Esophagus muscularis mucosa (tissue), 4 donors: ENCODE measurements around the gene SERPINF2. TPM values are rescaled to one million over a fixed set of nuclear protein-coding genes. Genes with fewer than 3 reads are reported as not detected.
A peak's percentile ranks its signal among the peaks of the same experiment; 100 is the strongest.

ENCODE experiments used
- DNase-seq: peaks from one replicate; pipeline ENCODE4 v3.0.0-alpha.2; 2017; ENCODE audit errors: extremely low spot score
- H3K27ac ChIP-seq, 4 donors: fragments of 200-600 bp; sonication (generic); replicated peaks in 1 of 4; 1 replicate in 3 of 4; 2 replicates in 1 of 4; pipeline ENCODE4 v1.5.1; 2016 to 2019; ENCODE audit warnings: mild to moderate bottlenecking in 1 of 4
- H3K27me3 ChIP-seq, 4 donors: fragments of 200-600 bp; sonication (generic); one replicate each; pipeline versions ENCODE4 v1.5.1 to v1.6.0; 2016 to 2019
- H3K36me3 ChIP-seq, 4 donors: fragments of 200-600 bp; sonication (generic); one replicate each; pipeline ENCODE4 v1.5.1; 2016 to 2019
- H3K4me1 ChIP-seq, 4 donors: fragments of 200-600 bp; sonication (generic); one replicate each; pipeline ENCODE4 v1.5.1; 2016 to 2019
- H3K4me3 ChIP-seq, 4 donors: fragments of 200-600 bp; sonication (generic); 1 replicate in 2 of 4; 2 replicates in 2 of 4; pipeline ENCODE4 v1.5.1; 2016 to 2019; ENCODE audit warnings: mild to moderate bottlenecking in 4 of 4, moderate library complexity in 1 of 4
- H3K9me3 ChIP-seq, 4 donors: fragments of 200-600 bp; sonication (generic); 1 replicate in 3 of 4; 2 replicates in 1 of 4; pipeline ENCODE4 v1.5.1; 2016 to 2019
- EP300 ChIP-seq: sonication (generic); formaldehyde crosslinking; IDR thresholded peaks from one replicate; pipeline ENCODE4 v1.6.1; 2017; ENCODE audit warnings: antibody characterized with exemption
- POLR2A ChIP-seq: fragments of 450-650 bp; IDR thresholded peaks from one replicate; pipeline ENCODE4 v1.6.1; 2017; ENCODE audit warnings: antibody characterized with exemption, moderate library complexity, mild to moderate bottlenecking, low read depth
- POLR2AphosphoS5 ChIP-seq, 2 donors: sonication (generic); formaldehyde crosslinking; IDR thresholded peaks; one replicate each; pipeline ENCODE4 v1.6.1; 2017; ENCODE audit warnings: antibody characterized with exemption in 2 of 2
- WGBS: methylation state at CpG from one replicate; pipeline ENCODE4 v1.1.5; 2018; 5-methylcytosine and 5-hydroxymethylcytosine counted together
- intact Hi-C: fragments of 100-400 bp; cut with DNase I; formaldehyde crosslinking; loops from one replicate; pipeline ENCODE4 v1.15.1; 2023
- total RNA-seq, 4 donors: library from RNA; depleted of rRNA; stranded (reverse); fragments of >200 nt; gene quantifications; one replicate each; pipeline versions ENCODE4 v1.1.0 to v1.2.1, GENCODE V29; 2016
- TF ChIP-seq, protein P1 (sequence below), 3 experiments: fragments of 200-600 bp in 2 of 3; fragments of 450-650 bp in 1 of 3; sonication (generic) in 2 of 3; IDR thresholded peaks; one replicate each; pipeline ENCODE4 v1.5.1; 2017 to 2019; ENCODE audit warnings: antibody characterized with exemption in 3 of 3, mild to moderate bottlenecking in 2 of 3, moderate library complexity in 1 of 3

Gene SERPINF2
- total RNA-seq, 4 donors from 2014 or later: 2.4 to 7.5 (median 3.4) TPM

DNA sequence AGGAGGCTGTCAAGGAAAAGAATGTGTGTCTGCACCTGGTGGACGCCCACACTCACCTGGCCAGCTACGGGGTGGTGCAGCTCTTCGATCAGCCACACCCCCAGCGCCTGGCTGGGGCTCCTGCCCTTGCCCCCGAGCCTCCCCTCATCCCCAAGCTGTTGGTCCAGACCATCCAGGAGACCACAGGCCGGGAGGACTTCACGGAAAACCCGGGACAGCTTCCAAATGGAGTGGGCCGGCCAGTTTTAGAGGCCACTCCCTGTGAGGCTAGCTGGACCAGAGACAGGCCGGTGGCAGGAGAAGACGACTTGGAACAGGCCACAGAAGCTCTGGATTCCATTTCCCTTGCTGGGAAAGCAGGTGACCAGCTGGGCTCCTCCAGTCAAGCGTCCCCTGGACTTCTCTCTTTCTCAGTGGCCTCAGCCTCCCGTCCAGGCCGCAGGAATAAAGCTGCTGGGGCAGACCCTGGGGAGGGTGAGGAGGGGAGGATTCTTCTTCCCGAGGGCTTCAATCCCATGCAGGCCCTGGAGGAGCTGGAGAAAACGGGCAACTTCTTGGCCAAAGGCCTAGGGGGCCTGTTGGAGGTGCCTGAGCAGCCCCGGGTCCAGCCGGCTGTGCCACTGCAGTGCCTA is 15.9 kb upstream of the SERPINF2 start:
- H3K27ac ChIP-seq: no peak overlapping the region
- DNase-seq: no peak
- TF ChIP-seq, protein P1, sequence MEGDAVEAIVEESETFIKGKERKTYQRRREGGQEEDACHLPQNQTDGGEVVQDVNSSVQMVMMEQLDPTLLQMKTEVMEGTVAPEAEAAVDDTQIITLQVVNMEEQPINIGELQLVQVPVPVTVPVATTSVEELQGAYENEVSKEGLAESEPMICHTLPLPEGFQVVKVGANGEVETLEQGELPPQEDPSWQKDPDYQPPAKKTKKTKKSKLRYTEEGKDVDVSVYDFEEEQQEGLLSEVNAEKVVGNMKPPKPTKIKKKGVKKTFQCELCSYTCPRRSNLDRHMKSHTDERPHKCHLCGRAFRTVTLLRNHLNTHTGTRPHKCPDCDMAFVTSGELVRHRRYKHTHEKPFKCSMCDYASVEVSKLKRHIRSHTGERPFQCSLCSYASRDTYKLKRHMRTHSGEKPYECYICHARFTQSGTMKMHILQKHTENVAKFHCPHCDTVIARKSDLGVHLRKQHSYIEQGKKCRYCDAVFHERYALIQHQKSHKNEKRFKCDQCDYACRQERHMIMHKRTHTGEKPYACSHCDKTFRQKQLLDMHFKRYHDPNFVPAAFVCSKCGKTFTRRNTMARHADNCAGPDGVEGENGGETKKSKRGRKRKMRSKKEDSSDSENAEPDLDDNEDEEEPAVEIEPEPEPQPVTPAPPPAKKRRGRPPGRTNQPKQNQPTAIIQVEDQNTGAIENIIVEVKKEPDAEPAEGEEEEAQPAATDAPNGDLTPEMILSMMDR (IDR thresholded peaks at IDR 0.05): no peak
- TF ChIP-seq EP300 (no peak), POLR2AphosphoS5 (IDR thresholded peaks at IDR 0.05) (no peak), POLR2A (no peak)
- H3K4me1 ChIP-seq: peaks cover 39 to 83% (median 77%) of the 10 kb centered on the region in 4 donors
- H3K9me3 ChIP-seq: no peaks in the 10 kb centered on the region
- H3K36me3 ChIP-seq: peaks cover 9 to 51% (median 45%) of the 10 kb centered on the region in 4 donors
- no peak overlapping the region for H3K4me3 ChIP-seq
- 71% methylated on average over 12 of the region's 18 CpGs for WGBS
- intact Hi-C loops: no loop called here
- no peaks in the 10 kb centered on the region for H3K27me3 ChIP-seq

DNA sequence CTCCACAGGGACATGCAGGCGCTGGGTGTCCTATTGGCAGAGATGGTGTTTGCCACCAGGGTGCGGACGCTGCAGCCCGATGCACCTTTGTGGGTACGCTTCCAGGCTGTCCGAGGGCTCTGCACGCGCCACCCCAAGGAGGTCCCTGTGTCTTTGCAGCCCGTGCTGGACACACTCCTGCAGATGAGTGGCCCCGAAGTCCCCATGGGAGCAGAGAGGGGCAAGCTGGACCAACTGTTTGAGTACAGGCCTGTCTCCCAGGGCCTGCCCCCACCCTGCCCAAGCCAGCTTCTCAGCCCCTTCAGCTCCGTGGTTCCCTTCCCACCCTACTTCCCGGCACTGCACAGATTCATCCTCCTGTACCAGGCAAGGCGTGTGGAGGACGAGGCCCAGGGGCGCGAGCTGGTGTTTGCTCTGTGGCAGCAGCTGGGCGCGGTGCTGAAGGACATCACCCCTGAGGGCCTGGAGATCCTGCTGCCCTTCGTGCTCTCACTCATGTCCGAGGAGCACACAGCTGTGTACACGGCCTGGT is 15.3 kb upstream of the SERPINF2 start:
- 94% methylated on average over 14 of the region's 21 CpGs for WGBS
- Histone ChIP-seq H3K4me3 (no peak overlapping the region), H3K36me3 (peaks cover 9 to 55% (median 49%) of the 10 kb centered on the region in 4 donors), H3K9me3 (no peaks in the 10 kb centered on the region), H3K27ac (no peak overlapping the region), H3K4me1 (peaks cover 39 to 83% (median 77%) of the 10 kb centered on the region in 4 donors), H3K27me3 (no peaks in the 10 kb centered on the region)
- intact Hi-C loops: no loop called here
- no peak for TF ChIP-seq POLR2A
- TF ChIP-seq, protein P1 (IDR thresholded peaks at IDR 0.05): no peak
- TF ChIP-seq EP300: no peak
- TF ChIP-seq POLR2AphosphoS5 (IDR thresholded peaks at IDR 0.05): no peak
- no peak for DNase-seq

DNA sequence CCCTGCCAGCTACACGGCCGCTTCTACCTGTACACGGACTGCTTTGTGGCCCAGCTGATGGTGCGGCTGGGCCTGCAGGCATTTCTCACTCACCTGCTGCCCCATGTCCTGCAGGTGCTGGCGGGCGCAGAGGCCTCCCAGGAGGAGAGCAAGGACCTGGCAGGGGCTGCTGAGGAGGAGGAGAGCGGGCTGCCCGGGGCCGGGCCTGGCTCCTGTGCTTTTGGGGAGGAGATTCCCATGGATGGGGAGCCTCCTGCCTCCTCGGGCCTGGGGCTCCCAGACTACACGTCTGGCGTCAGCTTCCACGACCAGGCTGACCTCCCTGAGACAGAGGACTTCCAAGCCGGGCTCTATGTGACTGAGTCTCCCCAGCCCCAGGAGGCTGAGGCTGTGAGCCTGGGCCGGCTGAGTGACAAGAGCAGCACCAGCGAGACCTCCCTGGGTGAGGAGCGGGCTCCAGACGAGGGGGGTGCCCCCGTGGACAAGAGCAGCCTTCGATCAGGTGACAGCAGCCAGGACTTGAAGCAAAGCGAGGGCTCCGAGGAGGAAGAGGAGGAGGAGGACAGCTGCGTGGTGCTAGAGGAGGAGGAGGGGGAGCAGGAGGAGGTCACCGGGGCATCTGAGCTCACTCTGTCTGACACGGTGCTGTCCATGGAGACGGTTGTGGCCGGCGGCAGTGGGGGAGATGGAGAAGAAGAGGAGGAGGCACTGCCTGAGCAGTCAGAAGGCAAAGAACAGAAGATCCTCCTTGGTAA is 14.6 kb upstream of the SERPINF2 start:
- no peak for DNase-seq
- H3K9me3 ChIP-seq: no peaks in the 10 kb centered on the region
- peak overlapping the region in 1 of 4 donors; percentile 30 for H3K27ac ChIP-seq
- no peaks in the 10 kb centered on the region for H3K27me3 ChIP-seq
- H3K36me3 ChIP-seq: peaks cover 9 to 60% (median 57%) of the 10 kb centered on the region in 4 donors
- intact Hi-C loops: no loop called here
- WGBS: 88% methylated on average over 20 of the region's 28 CpGs
- H3K4me1 ChIP-seq: peaks cover 35 to 79% (median 75%) of the 10 kb centered on the region in 4 donors
- H3K4me3 ChIP-seq: no peak overlapping the region
- TF ChIP-seq POLR2AphosphoS5 (IDR thresholded peaks at IDR 0.05) (no peak), EP300 (no peak), POLR2A (no peak)
- TF ChIP-seq, protein P1 (IDR thresholded peaks at IDR 0.05): no peak

DNA sequence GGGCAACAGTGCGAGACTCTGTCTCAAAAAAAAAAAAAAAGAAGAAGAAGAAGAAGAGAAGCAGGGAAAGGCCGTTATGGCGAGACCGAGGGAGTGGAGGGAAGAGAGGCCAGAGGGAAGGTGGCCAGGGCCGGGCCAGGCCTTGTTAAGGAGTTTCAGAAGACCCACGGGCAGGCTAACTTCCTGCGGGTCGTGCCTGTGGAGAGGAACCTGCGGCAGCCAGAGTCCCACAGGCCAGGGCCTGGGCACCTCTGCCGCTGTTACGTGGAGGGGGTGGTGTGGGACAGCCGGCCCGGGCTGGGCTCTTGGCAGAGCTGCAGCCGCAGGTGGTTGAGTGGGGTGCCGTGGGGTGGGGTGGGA is 12.7 kb upstream of the SERPINF2 start:
- TF ChIP-seq EP300: no peak
- no peak for TF ChIP-seq POLR2A
- TF ChIP-seq, protein P1 (IDR thresholded peaks at IDR 0.05): no peak
- TF ChIP-seq POLR2AphosphoS5 (IDR thresholded peaks at IDR 0.05): no peak
- Histone ChIP-seq H3K36me3 (peaks cover 20 to 79% (median 74%) of the 10 kb centered on the region in 4 donors), H3K27ac (peak overlapping the region; percentile 83 to 85 (median 84)), H3K4me1 (peaks cover 23 to 63% (median 61%) of the 10 kb centered on the region in 4 donors), H3K27me3 (no peaks in the 10 kb centered on the region), H3K4me3 (peak overlapping the region; percentile 22 to 44 (median 26)), H3K9me3 (no peaks in the 10 kb centered on the region)
- intact Hi-C loops: no loop called here
- DNase-seq: no peak
- WGBS: 66% methylated on average over 15 of the region's 15 CpGs
